NCI-H1694 (cell line): Measurements from ENCODE around the gene RINT1.
A peak's percentile ranks its signal among the peaks of the same experiment; 100 is the strongest.
"Not testable (repeated sequence)": the region's sequence is repeated elsewhere in the genome, so short reads cannot be mapped to it uniquely, and the experiment has no call there.

Experiments used
- DNase-seq: peaks from one replicate; lab custom pipeline; 2025; lab: John Stamatoyannopoulos, UW

RINT1 gene

DNA sequence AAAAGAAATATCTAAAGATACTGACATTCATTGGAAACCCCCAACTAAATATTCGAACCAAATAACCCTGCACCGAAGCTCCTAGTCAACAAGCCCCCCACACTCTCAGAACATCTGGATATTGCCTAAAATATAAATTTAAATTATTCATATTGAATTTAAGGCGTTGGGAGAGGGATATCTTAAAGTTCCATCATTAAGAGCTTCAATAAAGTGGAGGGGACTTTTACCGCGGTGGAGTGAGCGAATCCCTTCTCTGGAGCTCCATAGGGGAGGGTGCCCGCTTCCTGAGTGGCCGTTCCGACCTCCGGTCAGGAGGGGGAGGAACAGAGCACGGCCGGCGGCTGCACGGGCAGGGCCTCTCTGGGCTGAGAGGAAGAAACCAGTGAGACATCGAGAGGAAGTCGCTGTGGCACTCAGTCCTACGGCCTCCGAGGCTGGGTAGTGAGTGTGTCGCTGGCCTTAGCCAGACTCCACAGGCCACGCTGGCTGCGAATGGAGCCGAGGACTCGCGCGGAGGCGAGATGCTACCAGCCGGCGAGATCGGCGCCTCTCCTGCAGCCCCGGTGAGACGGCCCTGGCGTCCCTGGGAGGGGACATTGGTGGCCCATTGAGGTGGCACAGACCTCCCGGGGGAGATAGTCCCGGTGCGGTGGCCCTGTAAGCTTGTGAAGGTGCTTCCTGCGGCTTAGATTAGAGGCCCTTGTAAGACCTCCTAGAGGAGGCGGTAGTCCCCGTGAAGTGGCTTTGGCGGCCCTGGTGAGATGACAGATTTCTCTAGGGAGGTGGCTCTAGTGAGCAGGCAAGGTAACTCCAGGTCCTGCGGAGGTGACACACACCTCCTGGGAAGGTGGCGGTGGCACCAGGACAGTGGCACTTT lies at the start of gene RINT1:
RINT1 (plus strand) TSS at position 410 of the 880 bp plus-strand sequence; CDS start at position 525, 115 bp downstream.
- peak; percentile 79 for DNase-seq

DNA sequence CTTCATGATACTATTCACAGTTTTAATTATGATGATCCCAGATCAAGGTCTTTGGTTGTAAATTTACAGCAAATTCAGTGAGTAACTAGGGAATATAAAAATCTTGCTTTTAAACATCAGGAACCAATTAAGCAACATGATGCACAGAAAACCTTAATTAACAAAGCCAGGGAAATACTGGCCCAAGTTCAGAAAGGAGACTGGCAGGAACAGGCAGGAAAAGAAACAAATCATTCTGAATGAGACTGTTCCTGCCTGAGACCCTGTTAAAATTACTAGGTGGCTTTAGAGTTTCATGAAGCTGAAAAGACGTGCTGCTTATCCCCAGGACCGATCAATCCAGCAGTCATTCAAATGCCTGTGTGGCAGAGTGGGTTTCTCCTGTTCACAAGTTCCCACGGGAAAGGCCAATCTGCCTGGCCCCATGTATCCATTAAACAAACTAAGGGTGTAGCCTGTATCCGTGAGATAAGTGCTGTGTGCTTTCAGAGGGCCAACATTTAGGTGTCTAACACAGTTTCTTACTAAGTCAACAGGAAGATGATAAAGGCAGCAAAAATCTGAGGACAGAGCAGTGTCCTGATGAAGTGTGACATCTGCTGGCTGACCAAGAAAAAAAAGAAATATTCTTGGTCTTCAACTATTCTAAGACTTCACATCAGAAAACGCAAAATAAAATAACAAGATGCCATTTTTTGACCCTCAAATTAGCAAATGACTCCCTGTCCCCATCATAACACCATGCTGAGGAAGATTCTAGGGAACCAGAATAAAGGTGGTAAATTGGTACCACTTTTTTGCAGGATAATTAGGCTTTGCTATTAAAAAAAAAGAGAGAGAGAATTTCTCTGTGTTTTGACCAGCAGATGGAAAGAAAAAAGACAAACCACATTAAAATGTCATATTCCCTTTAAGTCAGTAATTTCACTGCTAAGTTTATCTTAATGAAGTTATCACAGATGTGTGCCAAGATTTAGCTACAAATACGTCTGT lies 44.1 kb upstream of the RINT1 start:
- DNase-seq, result no peak

DNA sequence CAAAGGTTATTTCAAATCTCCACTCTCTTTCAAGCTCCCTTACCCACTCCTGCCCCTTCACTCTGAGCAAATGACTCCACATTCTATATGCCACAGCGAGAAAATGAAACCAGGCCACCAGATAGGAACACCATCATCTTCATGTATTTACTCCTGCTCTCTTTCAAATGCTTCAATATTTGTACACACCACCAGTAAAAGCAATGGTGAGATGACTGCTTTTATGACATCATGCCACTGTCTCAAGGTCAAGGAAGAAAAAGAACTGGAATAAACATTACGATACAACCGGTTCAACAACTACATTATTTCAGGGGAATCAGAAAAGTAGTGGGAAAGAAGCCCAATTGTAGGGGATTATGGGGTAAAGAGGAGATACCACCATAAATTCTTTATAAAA lies 42.6 kb upstream of the RINT1 start:
- no peak for DNase-seq

- no peak for DNase-seq
Measured at GRCh38 chr7:105493196-105493922, 38.6 kb upstream of the RINT1 start.

GRCh38 chr7:105493923-105494315 lies 38.1 kb upstream of the RINT1 start:
- no peak for DNase-seq

- DNase-seq, result no peak
Measured at GRCh38 chr7:105496521-105496920, 35.5 kb upstream of the RINT1 start.

DNA sequence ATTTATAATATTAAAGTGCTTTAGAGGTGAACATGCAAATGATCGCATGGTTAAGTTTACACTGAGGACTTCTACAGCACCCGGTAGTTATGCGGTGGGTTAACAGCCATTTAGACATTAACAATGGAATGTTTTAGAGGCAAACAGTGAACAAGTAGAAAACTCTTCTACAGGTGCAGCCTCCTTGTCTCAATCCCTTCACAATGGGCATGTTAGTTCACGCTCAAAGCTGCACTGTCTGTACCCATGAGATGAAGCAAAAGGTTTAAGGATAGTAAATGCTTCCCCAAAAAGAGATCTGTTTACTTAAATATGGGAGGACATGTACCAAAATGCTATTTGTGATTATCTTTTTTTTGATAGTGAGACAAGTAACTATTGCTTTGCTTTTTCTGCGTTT lies 35.0 kb upstream of the RINT1 start:
- DNase-seq, result no peak

- DNase-seq, result no peak
Measured at GRCh38 chr7:105502173-105502572, 29.8 kb upstream of the RINT1 start.

DNA sequence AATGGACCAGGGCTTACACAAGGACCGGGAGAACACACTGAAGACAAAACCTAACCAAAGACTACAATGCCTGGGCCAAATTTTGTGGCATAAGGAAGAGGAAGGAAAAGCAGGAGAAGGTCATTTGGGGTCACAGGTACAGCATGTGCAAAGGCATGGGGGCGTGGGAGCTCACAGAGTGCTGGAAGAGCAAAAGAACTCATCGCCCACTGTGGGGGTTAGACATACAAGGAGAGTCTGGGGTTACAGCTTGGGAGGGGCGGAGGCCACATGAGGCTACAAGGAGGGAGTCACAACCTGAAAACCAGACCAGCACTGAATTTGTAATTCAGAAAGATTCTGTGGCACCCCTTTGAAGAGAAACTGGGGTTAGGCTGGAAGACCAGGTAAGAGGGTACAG lies 19.6 kb upstream of the RINT1 start:
- DNase-seq, result no peak

GRCh38 chr7:105512926-105513526 lies 19.0 kb upstream of the RINT1 start:
- no peak for DNase-seq

GRCh38 chr7:105515610-105516009 lies 16.4 kb upstream of the RINT1 start:
- DNase-seq, result not testable (repeated sequence)

DNA sequence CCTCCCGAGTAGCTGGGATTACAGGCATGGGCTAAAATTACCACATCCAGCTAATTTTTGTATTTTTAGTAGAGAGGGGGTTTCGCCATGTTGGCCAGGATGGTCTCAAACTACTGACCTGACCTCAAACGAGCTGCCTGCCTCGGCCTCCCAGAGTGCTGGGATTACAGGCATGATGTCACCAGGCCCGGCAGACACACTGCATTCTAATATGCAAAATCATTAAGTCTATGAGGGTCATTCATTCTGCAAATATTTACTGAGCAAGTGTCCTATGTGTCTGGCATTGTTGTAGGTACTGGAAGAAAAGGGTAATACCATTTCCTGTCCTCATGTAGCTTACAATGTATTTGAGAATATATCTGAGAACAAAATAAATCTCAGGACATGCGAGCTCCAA lies 12.6 kb upstream of the RINT1 start:
- DNase-seq, result no peak

DNA sequence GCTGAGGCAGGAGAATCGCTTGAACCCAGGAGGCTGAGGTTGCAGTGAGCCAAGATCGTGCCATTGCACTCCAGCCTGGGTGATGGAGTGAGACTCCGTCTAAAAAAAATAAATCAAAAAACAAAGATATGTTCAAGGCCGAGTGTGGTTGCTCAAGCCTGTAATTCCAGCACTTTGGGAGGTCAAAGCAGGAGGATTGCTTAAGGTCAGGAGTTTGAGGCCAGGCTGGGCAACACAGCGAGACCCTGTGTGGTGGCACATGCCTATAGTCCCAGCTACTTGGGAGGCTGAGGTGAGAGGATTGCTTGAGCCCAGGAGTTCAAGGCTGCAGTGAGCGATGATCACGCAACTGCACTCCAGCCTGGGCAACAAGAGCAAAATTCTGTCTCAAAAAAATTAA lies 11.4 kb upstream of the RINT1 start:
- DNase-seq, result not testable (repeated sequence)

DNA sequence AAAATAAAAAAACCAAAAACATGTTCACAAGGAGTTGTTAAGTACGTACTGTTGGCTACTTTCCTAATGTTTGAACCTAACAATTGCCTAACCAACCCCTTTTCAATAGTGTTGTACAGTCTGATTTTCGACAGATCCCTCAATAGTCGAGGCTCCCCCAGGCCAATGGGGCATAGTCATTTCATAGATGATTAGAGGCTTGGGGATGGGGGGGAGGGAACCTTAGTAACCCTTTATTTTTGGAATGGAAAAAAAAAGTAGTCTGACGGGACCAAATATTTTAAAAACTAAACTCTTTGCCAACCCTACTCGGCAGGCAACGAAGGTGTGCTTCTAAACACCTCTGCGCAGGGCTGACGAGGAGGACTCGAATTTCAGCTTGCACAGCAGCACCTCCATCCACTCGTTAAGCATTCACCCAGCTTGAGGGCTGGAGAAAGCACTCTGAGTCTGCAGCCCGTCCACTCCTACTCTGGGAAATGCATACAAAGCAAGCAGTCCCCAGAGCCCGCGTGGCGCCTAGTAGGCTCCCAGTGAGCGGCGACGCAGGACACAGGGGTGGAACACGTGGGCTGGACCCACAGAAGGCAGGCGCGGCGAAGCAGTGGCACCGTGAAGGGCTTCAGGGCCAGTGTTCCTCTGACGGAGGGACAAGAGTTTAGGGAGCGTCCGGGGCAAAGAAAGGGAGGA lies 10.8 kb upstream of the RINT1 start:
- DNase-seq, result peak; percentile 8

- peak; percentile 67 for DNase-seq
Measured at GRCh38 chr7:105521717-105522463, 10.1 kb upstream of the RINT1 start, which contains the start of gene PUS7. Gene PUS7, minus strand, starts transcription at chr7:105522271. Its CDS starts 13,759 bp downstream, at chr7:105508512.

GRCh38 chr7:105524423-105524822 lies 7.6 kb upstream of the RINT1 start:
- not testable (repeated sequence) for DNase-seq

DNA sequence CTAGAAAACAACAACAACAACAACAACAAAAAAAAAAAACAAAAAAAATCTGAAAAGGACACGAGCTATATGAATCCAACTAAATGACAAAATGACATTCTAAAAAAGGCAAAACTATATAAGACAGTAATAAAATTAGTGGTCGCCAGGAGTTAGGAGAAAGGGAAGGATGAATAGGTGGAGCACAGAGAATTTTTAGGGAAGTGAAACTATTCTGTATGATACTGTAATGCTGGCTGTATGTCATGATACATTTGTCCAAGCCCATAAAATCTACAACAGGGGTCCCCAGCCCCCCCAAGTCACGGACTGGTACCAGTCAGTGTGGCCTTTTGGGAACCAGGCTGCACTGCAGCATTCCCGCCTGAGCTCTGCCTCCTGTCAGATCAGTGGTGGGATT lies 7.2 kb upstream of the RINT1 start:
- no peak for DNase-seq

DNA sequence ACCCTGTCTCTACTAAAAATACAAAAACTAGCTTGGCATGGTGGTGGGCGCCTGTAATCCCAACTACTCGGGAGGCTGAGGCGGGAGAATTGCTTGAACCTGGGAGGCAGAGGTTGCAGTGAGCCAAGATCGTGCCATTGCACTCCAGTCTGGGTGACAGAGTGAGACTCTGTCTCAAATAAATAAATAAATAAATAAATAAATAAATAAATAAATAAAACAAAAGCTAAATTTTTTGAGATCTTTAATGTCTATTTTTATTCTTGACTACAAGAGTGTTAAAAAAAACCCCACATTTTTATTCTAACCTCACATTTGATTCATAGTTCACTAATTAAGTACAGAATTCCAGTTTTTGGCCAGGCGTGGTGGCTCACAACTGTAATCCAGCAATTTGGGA lies 4.3 kb upstream of the RINT1 start:
- not testable (repeated sequence) for DNase-seq

- no peak for DNase-seq
Measured at GRCh38 chr7:105530126-105530525, 1.9 kb upstream of the RINT1 start.

- no peak for DNase-seq
Measured at GRCh38 chr7:105530546-105530945, 1.5 kb upstream of the RINT1 start.
